Thyroid gland (tissue), 4 donors: Measurements from ENCODE around the gene DES.

ENCODE experiments used
- CTCF ChIP-seq, 6 experiments: fragments of 200-600 bp in 3 of 6; fragments of 450-650 bp in 3 of 6; sonication (generic) in 3 of 6; IDR thresholded peaks; one replicate each; pipeline ENCODE4 v1.5.1; 2016 to 2019; ENCODE audit warnings: antibody characterized with exemption in 6 of 6, mild to moderate bottlenecking in 2 of 6, inconsistent platforms in 1 of 6, moderate library complexity in 1 of 6
- POLR2A ChIP-seq, 2 donors: fragments of 450-650 bp; IDR thresholded peaks; one replicate each; pipeline ENCODE4 v1.6.1; 2017; ENCODE audit warnings: antibody characterized with exemption in 2 of 2, mild to moderate bottlenecking in 2 of 2, moderate library complexity in 1 of 2

GRCh38 chr2:219462349-219462748 is 44.2 kb downstream of the DES start:
- TF ChIP-seq POLR2A (IDR thresholded peaks at IDR 0.05) = no peak
- TF ChIP-seq CTCF (IDR thresholded peaks at IDR 0.05) = no peak
